K562 (cell line): Measurements from ENCODE around the gene SYCP3. TPM values are rescaled to one million over a fixed set of nuclear protein-coding genes. Genes with fewer than 3 reads are reported as not detected.

ENCODE experiments used
- CBX8 ChIP-seq: fragments of 200-600 bp; sonication (generic); IDR thresholded peaks from 2 replicates; pipeline ENCODE4 v1.6.1; 2012; ENCODE audit warnings: borderline replicate concordance, mixed run types, low read depth, mild to moderate bottlenecking, moderate library complexity, mixed read lengths, low read length, control low read depth, inconsistent platforms; ENCODE audit not compliant: poor library complexity, severe bottlenecking; ENCODE audit errors: extremely low read depth
- CHD1 ChIP-seq: fragments of 200-600 bp; sonication (generic); IDR thresholded peaks from one replicate; pipeline ENCODE4 v1.6.1; 2012; ENCODE audit warnings: mild to moderate bottlenecking, moderate library complexity, low read length, inconsistent platforms
- HDAC2 ChIP-seq: fragments of 450-650 bp; IDR thresholded peaks from 2 replicates; pipeline ENCODE4 v1.6.1; 2016; ENCODE audit warnings: mild to moderate bottlenecking
- POLR2G ChIP-seq: fragments of 200-400 bp; formaldehyde crosslinking; IDR thresholded peaks from 2 replicates; pipeline ENCODE4 v1.6.1; 2017; ENCODE audit warnings: low read depth, mild to moderate bottlenecking, antibody characterized with exemption, low read length, moderate library complexity
- SMARCC2 ChIP-seq: fragments of 450-650 bp; IDR thresholded peaks from 2 replicates; pipeline ENCODE4 v1.6.1; 2017; ENCODE audit warnings: antibody characterized with exemption, moderate library complexity, mild to moderate bottlenecking, low read depth
- TAF9B ChIP-seq: fragments of 450-650 bp; IDR thresholded peaks from 2 replicates; pipeline ENCODE4 v1.6.1; 2018; ENCODE audit warnings: mild to moderate bottlenecking; ENCODE audit not compliant: partially characterized antibody
- TARDBP ChIP-seq: fragments of 450-650 bp; IDR thresholded peaks from 2 replicates; pipeline ENCODE4 v1.6.1; 2016
- TBL1XR1 ChIP-seq, 2 experiments: IDR thresholded peaks; 2 replicates each; pipeline ENCODE4 v1.6.1; 2012; ENCODE audit warnings: improper control_type of control experiment in 2 of 2, low read length in 2 of 2, mild to moderate bottlenecking in 1 of 2
- TSC22D4 ChIP-seq: fragments of 450-650 bp; IDR thresholded peaks from 2 replicates; pipeline ENCODE4 v1.6.1; 2016; ENCODE audit warnings: missing genetic modification characterization, missing biosample characterization, control low read depth
- U2AF1 ChIP-seq: fragments of 200-400 bp; formaldehyde crosslinking; optimal IDR thresholded peaks from 2 replicates; pipeline ENCODE3; 2017; ENCODE audit warnings: mild to moderate bottlenecking, low read depth, low read length, moderate library complexity
- UBTF ChIP-seq, 2 experiments: IDR thresholded peaks; 2 replicates each; pipeline ENCODE4 v1.6.1; 2012; ENCODE audit warnings: improper control_type of control experiment in 2 of 2, low read depth in 2 of 2, low read length in 2 of 2, borderline replicate concordance in 1 of 2
- ZBTB26 ChIP-seq: fragments of 450-650 bp; formaldehyde crosslinking; IDR thresholded peaks from 2 replicates; pipeline ENCODE4 v1.4.0; 2022; ENCODE audit warnings: missing genetic modification characterization
- ZNF124 ChIP-seq: sonication (generic); formaldehyde crosslinking; IDR thresholded peaks from 2 replicates; pipeline ENCODE4 v1.8.1; 2022; ENCODE audit warnings: missing genetic modification reagents
- ZNF561 ChIP-seq: fragments of 450-650 bp; formaldehyde crosslinking; conservative IDR thresholded peaks from 2 replicates; pipeline ENCODE4 v1.4.0; 2020; ENCODE audit warnings: mild to moderate bottlenecking, moderate library complexity
- polyA plus RNA-seq, 8 experiments: library from polyadenylated mRNA; depleted of rRNA in 4 of 8; stranded (reverse) in 5 of 8; unstranded in 3 of 8; fragments of >200 nt; fragmentation: Nextera tagmentation in 2 of 8; fragmentation: Illumina TruSeq in 1 of 8; extraction: Ambion mirVana in 2 of 8; extraction: Trizol in 1 of 8; gene quantifications; 2 replicates each; pipeline versions ENCODE4 v1.2.1 to v1.2.3, GENCODE V29; 2011 to 2014; ENCODE audit warnings: inconsistent platforms in 1 of 8, missing spikeins in 1 of 8
- total RNA-seq, 7 experiments: library from RNA; depleted of rRNA in 6 of 7; stranded (reverse); fragments of >200 nt in 6 of 7; fragmentation: Illumina TruSeq in 2 of 7; extraction: Trizol in 2 of 7; gene quantifications; 2 replicates each; pipeline versions ENCODE4 v1.2.1 to v1.2.3, GENCODE V29; 2011 to 2021; ENCODE audit warnings: low replicate concordance in 1 of 7
- TF ChIP-seq, protein P1 (sequence below), 2 experiments: IDR thresholded peaks in 1 of 2; conservative IDR thresholded peaks in 1 of 2; 2 replicates each; pipeline ENCODE4 v1.6.1; 2016; ENCODE audit warnings: low read depth in 2 of 2, mild to moderate bottlenecking in 1 of 2, missing compliant biosample characterization in 1 of 2, missing genetic modification characterization in 1 of 2, moderate library complexity in 1 of 2
- TF ChIP-seq, protein P2 (sequence below): fragments of 450-650 bp; formaldehyde crosslinking; IDR thresholded peaks from 2 replicates; pipeline ENCODE4 v1.4.0; 2022; ENCODE audit warnings: mild to moderate bottlenecking, moderate library complexity
- TF ChIP-seq, protein P3 (sequence below): fragments of 450-650 bp; IDR thresholded peaks from 2 replicates; pipeline ENCODE4 v1.6.1; 2018; ENCODE audit warnings: mild to moderate bottlenecking, low read depth; ENCODE audit not compliant: partially characterized antibody

The SYCP3 gene
- total and polyA plus RNA-seq, 9 of the 15 experiments (the other 6 are each of a cell fraction or from before 2014, with no cell fraction given), result 0.11 to 0.25 (median 0.22) TPM; not detected in 4

- TF ChIP-seq, protein P1, sequence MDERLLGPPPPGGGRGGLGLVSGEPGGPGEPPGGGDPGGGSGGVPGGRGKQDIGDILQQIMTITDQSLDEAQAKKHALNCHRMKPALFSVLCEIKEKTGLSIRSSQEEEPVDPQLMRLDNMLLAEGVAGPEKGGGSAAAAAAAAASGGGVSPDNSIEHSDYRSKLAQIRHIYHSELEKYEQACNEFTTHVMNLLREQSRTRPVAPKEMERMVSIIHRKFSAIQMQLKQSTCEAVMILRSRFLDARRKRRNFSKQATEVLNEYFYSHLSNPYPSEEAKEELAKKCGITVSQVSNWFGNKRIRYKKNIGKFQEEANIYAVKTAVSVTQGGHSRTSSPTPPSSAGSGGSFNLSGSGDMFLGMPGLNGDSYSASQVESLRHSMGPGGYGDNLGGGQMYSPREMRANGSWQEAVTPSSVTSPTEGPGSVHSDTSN (CRISPR knock-in tag; IDR thresholded peaks at IDR 0.05; ENCODE audit: low read depth), result no peak
- TF ChIP-seq, protein P1 (tag; conservative IDR thresholded peaks at IDR 0.05; ENCODE audit: low read depth), result no peak
- TF ChIP-seq ZBTB26, result no peak
- no peak for TF ChIP-seq TARDBP
- peak; percentile 74 for TF ChIP-seq POLR2G
- TF ChIP-seq CBX8, result no peak
- TF ChIP-seq, protein P2, sequence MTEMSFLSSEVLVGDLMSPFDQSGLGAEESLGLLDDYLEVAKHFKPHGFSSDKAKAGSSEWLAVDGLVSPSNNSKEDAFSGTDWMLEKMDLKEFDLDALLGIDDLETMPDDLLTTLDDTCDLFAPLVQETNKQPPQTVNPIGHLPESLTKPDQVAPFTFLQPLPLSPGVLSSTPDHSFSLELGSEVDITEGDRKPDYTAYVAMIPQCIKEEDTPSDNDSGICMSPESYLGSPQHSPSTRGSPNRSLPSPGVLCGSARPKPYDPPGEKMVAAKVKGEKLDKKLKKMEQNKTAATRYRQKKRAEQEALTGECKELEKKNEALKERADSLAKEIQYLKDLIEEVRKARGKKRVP, result no peak
- TF ChIP-seq TSC22D4 (tag), result no peak
- TF ChIP-seq, protein P3, sequence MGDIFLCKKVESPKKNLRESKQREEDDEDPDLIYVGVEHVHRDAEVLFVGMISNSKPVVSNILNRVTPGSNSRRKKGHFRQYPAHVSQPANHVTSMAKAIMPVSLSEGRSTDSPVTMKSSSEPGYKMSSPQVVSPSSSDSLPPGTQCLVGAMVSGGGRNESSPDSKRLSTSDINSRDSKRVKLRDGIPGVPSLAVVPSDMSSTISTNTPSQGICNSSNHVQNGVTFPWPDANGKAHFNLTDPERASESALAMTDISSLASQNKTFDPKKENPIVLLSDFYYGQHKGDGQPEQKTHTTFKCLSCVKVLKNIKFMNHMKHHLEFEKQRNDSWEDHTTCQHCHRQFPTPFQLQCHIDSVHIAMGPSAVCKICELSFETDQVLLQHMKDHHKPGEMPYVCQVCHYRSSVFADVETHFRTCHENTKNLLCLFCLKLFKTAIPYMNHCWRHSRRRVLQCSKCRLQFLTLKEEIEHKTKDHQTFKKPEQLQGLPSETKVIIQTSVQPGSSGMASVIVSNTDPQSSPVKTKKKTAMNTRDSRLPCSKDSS, result no peak
- TF ChIP-seq U2AF1, result no peak
- peak; percentile 59 to 87; a peak in 1 of 4 replicates for TF ChIP-seq UBTF (IDR thresholded peaks at IDR 0.05; ENCODE audit: borderline replicate concordance in 1 of 2, low read depth in 2 of 2, low read length in 2 of 2)
- peak; percentile 78 for TF ChIP-seq CHD1
- no peak for TF ChIP-seq ZNF124 (CRISPR knock-in tag)
- no peak for TF ChIP-seq HDAC2
- no peak for TF ChIP-seq SMARCC2
- TF ChIP-seq ZNF561, result no peak
- TF ChIP-seq TBL1XR1 (IDR thresholded peaks at IDR 0.05; ENCODE audit: low read length in 2 of 2), result no peak
- TF ChIP-seq TAF9B, result no peak
Observed at GRCh38 chr12:101697930-101698799, 41.1 kb downstream of the SYCP3 start (continued).
